Mammary epithelial cell (primary cell): ENCODE data around the gene RP9.
A peak's percentile ranks its signal among the peaks of the same experiment; 100 is the strongest.

Experiments
- EZH2 ChIP-seq: IDR thresholded peaks from 2 replicates; pipeline ENCODE4 v1.6.1; 2012; ENCODE audit warnings: low read length, inconsistent platforms, borderline replicate concordance
- TF ChIP-seq, protein P1 (sequence below), 2 donors: IDR thresholded peaks in 1 of 2; conservative IDR thresholded peaks in 1 of 2; 2 replicates each; pipeline ENCODE4 v1.5.1; 2011 to 2012; ENCODE audit warnings: inconsistent platforms in 2 of 2, low read length in 2 of 2, mild to moderate bottlenecking in 2 of 2, control low read depth in 1 of 2, low read depth in 1 of 2; ENCODE audit not compliant: insufficient read depth in 1 of 2; ENCODE audit errors: extremely low read depth in 1 of 2

DNA sequence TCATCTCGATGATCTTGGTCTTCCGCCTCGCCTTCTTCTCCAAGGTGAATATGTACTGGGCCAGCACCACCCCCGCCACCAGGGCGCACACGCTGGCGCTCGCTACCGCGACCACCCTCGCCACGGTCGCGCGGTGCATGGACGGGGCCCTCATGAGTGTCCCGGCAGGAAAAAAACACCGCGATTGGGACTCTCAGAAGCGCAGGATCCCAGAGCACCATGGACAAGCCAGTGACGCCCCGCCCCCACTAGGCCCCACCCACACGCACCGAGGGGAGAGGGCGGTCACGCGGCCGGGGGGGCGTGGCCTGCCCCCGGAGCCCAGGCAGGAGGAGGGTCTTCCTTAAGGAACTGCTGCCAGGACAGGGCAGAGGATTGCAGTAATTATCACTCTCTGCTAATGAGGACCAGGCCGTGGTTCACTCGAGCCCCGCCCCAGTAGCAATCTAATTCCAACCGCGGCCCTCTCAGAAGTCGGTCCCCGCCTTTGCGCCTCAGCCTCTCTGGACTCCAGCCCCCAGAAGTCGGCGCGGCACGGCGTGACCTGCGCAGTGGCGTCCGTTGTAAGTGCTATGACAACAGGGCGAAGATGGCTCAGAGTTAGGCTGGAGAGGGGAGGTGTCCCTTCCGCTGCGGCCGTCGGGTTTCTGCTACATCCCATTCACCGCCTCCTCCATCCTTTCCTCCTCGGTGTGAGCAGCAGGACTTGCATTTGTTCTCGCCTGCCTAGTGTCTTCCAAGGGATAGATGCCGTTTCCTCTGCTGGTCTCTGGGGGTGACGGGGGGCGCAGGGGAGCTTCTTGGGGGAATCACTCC is 20.0 kb upstream of the RP9 start, which contains the start of gene BBS9:
- TF ChIP-seq, protein P1, sequence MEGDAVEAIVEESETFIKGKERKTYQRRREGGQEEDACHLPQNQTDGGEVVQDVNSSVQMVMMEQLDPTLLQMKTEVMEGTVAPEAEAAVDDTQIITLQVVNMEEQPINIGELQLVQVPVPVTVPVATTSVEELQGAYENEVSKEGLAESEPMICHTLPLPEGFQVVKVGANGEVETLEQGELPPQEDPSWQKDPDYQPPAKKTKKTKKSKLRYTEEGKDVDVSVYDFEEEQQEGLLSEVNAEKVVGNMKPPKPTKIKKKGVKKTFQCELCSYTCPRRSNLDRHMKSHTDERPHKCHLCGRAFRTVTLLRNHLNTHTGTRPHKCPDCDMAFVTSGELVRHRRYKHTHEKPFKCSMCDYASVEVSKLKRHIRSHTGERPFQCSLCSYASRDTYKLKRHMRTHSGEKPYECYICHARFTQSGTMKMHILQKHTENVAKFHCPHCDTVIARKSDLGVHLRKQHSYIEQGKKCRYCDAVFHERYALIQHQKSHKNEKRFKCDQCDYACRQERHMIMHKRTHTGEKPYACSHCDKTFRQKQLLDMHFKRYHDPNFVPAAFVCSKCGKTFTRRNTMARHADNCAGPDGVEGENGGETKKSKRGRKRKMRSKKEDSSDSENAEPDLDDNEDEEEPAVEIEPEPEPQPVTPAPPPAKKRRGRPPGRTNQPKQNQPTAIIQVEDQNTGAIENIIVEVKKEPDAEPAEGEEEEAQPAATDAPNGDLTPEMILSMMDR (conservative IDR thresholded peaks at IDR 0.05 in 1 of 2, IDR thresholded peaks at IDR 0.05 in 1 of 2; ENCODE audit: extremely low read depth in 1 of 2, insufficient read depth in 1 of 2, low read depth in 1 of 2, low read length in 2 of 2) = peak in 1 of 2 donors; percentile 12
- no peak for TF ChIP-seq EZH2
